ENCODE measurements around the gene APOC4. TPM values are rescaled to one million over a fixed set of nuclear protein-coding genes. Genes with fewer than 3 reads are reported as not detected.

The APOC4 gene
- total RNA-seq, 1 experiment from 2014 or later = not detected

DNA sequence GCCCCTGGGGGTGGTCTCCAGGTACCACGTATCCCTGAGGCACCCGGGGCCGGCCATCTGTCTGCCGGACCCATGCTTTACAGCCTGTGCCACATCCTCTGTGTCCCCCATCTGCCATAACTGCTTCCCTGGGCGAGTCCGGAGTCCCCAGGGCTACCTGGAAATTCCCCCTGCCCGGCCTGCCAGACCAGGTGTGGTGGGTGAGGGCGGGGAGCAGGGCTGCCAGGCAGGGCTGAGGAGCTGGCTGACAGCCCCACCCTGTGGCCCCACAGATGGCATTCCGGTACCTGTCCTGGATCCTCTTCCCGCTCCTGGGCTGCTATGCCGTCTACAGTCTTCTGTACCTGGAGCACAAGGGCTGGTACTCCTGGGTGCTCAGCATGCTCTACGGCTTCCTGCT, 48.9 kb downstream of the APOC4 start:
- H3K4me1 ChIP-seq (ENCODE audit: insufficient read depth, low read length) = no peaks in the 10 kb centered on the region
- H3K9me3 ChIP-seq (ENCODE audit: control insufficient read depth, low read depth, low read length) = no peaks in the 10 kb centered on the region
- TF ChIP-seq CTCF (conservative IDR thresholded peaks at IDR 0.05) = no peak
- no peak overlapping the region for H3K23ac ChIP-seq (ENCODE audit: insufficient read length, low read depth, low read length)
- no peak overlapping the region for H2BK15ac ChIP-seq (ENCODE audit: low read depth, low read length)
- no peak overlapping the region for H2AFZ ChIP-seq (ENCODE audit: low read length)
- peaks cover 13 to 45% (median 39%) of the 10 kb centered on the region in 3 experiments; a peak in 6 of 7 replicates for H3K36me3 Mint-ChIP-seq (ENCODE audit: insufficient read depth in 1 of 3, low read depth in 3 of 3)
- no CpG with 5 or more reads among the region's 12 CpGs for whole genome bisulfite sequencing (ENCODE audit: extremely low coverage, insufficient read length, low lambda C conversion rate)
- no peak overlapping the region for H4K8ac ChIP-seq (replicated peaks; ENCODE audit: insufficient read length, low read depth, low read length)
- no peak overlapping the region for H2BK5ac ChIP-seq (ENCODE audit: insufficient read length, low read length)
- H3K9ac ChIP-seq (ENCODE audit: extremely low read depth, insufficient read length, low read length) = no peak overlapping the region
- H3K79me2 ChIP-seq (ENCODE audit: insufficient read depth, low read length) = no peaks in the 10 kb centered on the region
- no peaks in the 10 kb centered on the region for H3K79me1 ChIP-seq (ENCODE audit: insufficient read depth, low read depth, low read length, poor library complexity, severe bottlenecking)
- no peak overlapping the region for H2AK5ac ChIP-seq (ENCODE audit: insufficient read length, low read length)
- no peak overlapping the region for H2BK20ac ChIP-seq (ENCODE audit: low read depth, low read length, poor library complexity, severe bottlenecking)
- no peaks in the 10 kb centered on the region for H4K20me1 ChIP-seq (ENCODE audit: control insufficient read depth, insufficient read depth, insufficient read length)
- no peaks in the 10 kb centered on the region for H3K4me1 Mint-ChIP-seq
- no peak overlapping the region for H4K91ac ChIP-seq (ENCODE audit: insufficient read length, low read depth, low read length)
- no peak overlapping the region for H3K27ac ChIP-seq (ENCODE audit: insufficient read length, low read depth, low read length)
- no peaks in the 10 kb centered on the region for H3K9me3 Mint-ChIP-seq
- H3K4ac ChIP-seq (ENCODE audit: low read depth, low read length) = no peak overlapping the region
- no peak for DNase-seq
- no peak overlapping the region for H4K5ac ChIP-seq (ENCODE audit: insufficient read length, low read depth, low read length)
- H3K27ac Mint-ChIP-seq = no peak overlapping the region
- H3K14ac ChIP-seq (ENCODE audit: insufficient read depth, low read length) = no peak overlapping the region
- H2BK120ac ChIP-seq (ENCODE audit: low read depth, low read length, poor library complexity, severe bottlenecking) = no peak overlapping the region
- H3K4me3 Mint-ChIP-seq = no peak overlapping the region
- no peak overlapping the region for H3K56ac ChIP-seq (ENCODE audit: insufficient read length, low read depth, low read length)
- no peaks in the 10 kb centered on the region for H3K23me2 ChIP-seq (ENCODE audit: insufficient read length, low read depth, low read length, poor library complexity, severe bottlenecking)
- H3K27me3 Mint-ChIP-seq (ENCODE audit: low read depth) = no peaks in the 10 kb centered on the region
- H3K4me2 ChIP-seq (ENCODE audit: insufficient read depth, insufficient read length, low read length) = no peak overlapping the region
- no peak overlapping the region for H2BK12ac ChIP-seq (ENCODE audit: insufficient read length, low read depth, low read length)
- no peaks in the 10 kb centered on the region for H3K27me3 ChIP-seq (ENCODE audit: insufficient read depth, low read length)
- no peak overlapping the region for H3T11ph ChIP-seq (ENCODE audit: low read length)
- no peak overlapping the region for H3K18ac ChIP-seq (ENCODE audit: insufficient read length, low read depth, low read length)

Data from H9 (cell line).